Measurements from ENCODE around the gene SHISA8.
A peak's percentile ranks its signal among the peaks of the same experiment; 100 is the strongest.

The SHISA8 gene

DNA sequence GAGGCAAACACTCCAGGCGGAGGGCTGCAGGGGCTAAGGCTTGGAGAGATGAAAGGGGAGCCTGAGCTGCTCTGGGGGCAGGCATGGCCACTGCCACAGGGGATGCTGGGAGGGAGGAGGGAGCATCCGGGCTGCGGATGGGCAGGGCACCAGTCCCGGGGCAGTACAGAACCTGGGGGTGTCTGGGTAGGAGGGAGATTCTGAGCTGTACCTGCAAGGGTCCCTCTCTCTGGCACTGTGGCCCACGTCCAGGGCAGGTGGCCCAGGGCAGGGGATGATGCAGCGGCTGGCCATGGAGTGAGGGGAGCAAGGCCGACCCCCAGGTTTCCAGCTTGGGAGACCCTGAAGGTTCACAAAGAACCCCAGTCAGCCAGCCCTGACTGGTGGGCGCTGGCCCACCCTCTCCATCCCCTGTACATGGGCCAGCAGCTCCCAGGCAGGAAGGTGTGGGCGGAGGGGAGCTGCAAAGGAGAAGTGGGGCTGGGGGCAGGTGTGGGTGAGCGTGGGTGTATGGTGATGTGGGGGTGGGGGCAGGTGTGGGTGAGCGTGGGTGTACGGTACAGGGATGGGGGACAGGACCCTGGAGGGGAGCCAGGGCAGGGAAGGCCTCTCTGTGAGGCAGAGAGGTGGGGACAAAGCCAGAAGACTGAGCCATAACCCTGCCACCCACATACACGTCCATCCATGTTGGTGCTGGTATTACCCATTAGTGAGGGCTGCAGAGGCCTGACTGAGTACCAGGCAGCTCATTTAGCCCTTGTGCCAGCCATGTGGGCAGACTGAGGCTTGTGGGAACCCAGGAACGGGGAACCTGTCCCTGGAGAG is 13.9 kb upstream of the SHISA8 start:
- H3K4me1 ChIP-seq (ENCODE audit: insufficient read depth, poor library complexity, severe bottlenecking), result no peaks in the 10 kb centered on the region
- peak; percentile 33; the same call in 2 of the 3 replicates for ATAC-seq (ENCODE audit: low read depth)
- no peaks in the 10 kb centered on the region for H3K36me3 ChIP-seq (ENCODE audit: low read depth)
- H3K4me3 ChIP-seq (ENCODE audit: severe bottlenecking), result no peak overlapping the region
- no peaks in the 10 kb centered on the region for H3K9me3 ChIP-seq (ENCODE audit: severe bottlenecking)
- H3K27ac ChIP-seq (ENCODE audit: poor library complexity, severe bottlenecking), result no peak overlapping the region
- no peak for DNase-seq (ENCODE audit: low spot score)
- peaks cover 14% of the 10 kb centered on the region for H3K27me3 ChIP-seq (ENCODE audit: insufficient read depth, poor library complexity, severe bottlenecking)
- TF ChIP-seq CTCF (IDR thresholded peaks at IDR 0.05; ENCODE audit: poor library complexity, severe bottlenecking), result no peak

DNA sequence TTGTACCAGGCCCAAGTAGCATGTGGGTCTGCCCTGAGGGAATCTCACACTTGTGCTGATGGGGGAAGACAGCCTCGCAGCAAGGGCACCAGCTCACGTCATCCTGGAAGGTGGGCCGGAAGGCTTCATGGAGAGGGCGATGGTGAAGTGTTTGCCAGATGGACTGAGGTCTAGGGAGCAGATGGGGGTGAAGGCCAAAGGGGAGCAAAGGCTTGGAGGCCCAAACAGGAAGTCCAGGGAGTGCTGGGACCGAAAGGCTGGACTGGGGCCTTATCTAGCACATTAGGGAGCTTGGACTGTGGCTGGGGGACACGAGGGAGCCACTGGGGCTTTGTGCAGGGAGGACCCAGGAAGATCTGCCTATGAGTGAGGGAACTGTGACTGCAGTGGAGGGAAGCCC is 12.9 kb upstream of the SHISA8 start:
- ATAC-seq (ENCODE audit: low read depth) (0 out of 3 replicates have a peak, but pooled peaks have one; percentile 6), DNase-seq (ENCODE audit: low spot score) (no peak)
- Histone ChIP-seq H3K4me1 (ENCODE audit: insufficient read depth, poor library complexity, severe bottlenecking) (no peaks in the 10 kb centered on the region), H3K36me3 (ENCODE audit: low read depth) (no peaks in the 10 kb centered on the region), H3K9me3 (ENCODE audit: severe bottlenecking) (no peaks in the 10 kb centered on the region), H3K4me3 (ENCODE audit: severe bottlenecking) (no peak overlapping the region), H3K27me3 (ENCODE audit: insufficient read depth, poor library complexity, severe bottlenecking) (peaks cover 14% of the 10 kb centered on the region), H3K27ac (ENCODE audit: poor library complexity, severe bottlenecking) (no peak overlapping the region)
- TF ChIP-seq CTCF (IDR thresholded peaks at IDR 0.05; ENCODE audit: poor library complexity, severe bottlenecking), result no peak

GRCh38 chr22:41925783-41926460 is 11.0 kb upstream of the SHISA8 start:
- DNase-seq (ENCODE audit: low spot score) (no peak), ATAC-seq (ENCODE audit: low read depth) (peak; percentile 32; the same call in 1 of the 3 replicates)
- Histone ChIP-seq H3K27ac (ENCODE audit: poor library complexity, severe bottlenecking) (no peak overlapping the region), H3K4me3 (ENCODE audit: severe bottlenecking) (peak overlapping the region; percentile 5), H3K36me3 (ENCODE audit: low read depth) (no peaks in the 10 kb centered on the region), H3K9me3 (ENCODE audit: severe bottlenecking) (no peaks in the 10 kb centered on the region), H3K4me1 (ENCODE audit: insufficient read depth, poor library complexity, severe bottlenecking) (no peaks in the 10 kb centered on the region), H3K27me3 (ENCODE audit: insufficient read depth, poor library complexity, severe bottlenecking) (peaks cover 14% of the 10 kb centered on the region)
- TF ChIP-seq CTCF (IDR thresholded peaks at IDR 0.05; ENCODE audit: poor library complexity, severe bottlenecking), result peak; percentile 82

- DNase-seq (ENCODE audit: low spot score) (no peak), ATAC-seq (ENCODE audit: low read depth) (no peak)
- no peak overlapping the region for H3K4me3 ChIP-seq (ENCODE audit: severe bottlenecking)
- TF ChIP-seq CTCF (IDR thresholded peaks at IDR 0.05; ENCODE audit: poor library complexity, severe bottlenecking), result no peak
- H3K27ac ChIP-seq (ENCODE audit: poor library complexity, severe bottlenecking), result no peak overlapping the region
- no peaks in the 10 kb centered on the region for H3K4me1 ChIP-seq (ENCODE audit: insufficient read depth, poor library complexity, severe bottlenecking)
- no peaks in the 10 kb centered on the region for H3K9me3 ChIP-seq (ENCODE audit: severe bottlenecking)
- H3K36me3 ChIP-seq (ENCODE audit: low read depth), result no peaks in the 10 kb centered on the region
- peaks cover 14% of the 10 kb centered on the region for H3K27me3 ChIP-seq (ENCODE audit: insufficient read depth, poor library complexity, severe bottlenecking)
Observed at GRCh38 chr22:41923595-41924276, 8.9 kb upstream of the SHISA8 start.
